ENCODE results near the gene ASB3.

GRCh38 chr2:53652131-53652530, 134.6 kb downstream of the ASB3 start:
- TF ChIP-seq EZH2 (IDR thresholded peaks at IDR 0.05; ENCODE audit: low read length, unreplicated experiment) (no peak), CTCF (conservative IDR thresholded peaks at IDR 0.05; ENCODE audit: low read depth, low read length) (no peak)

Data from PC-3 (cell line).